Hepatocyte (in vitro differentiated cells): ENCODE measurements around the gene MYH6.

Experiments
- CTCF ChIP-seq: fragments of 200-600 bp; sonication (generic); IDR thresholded peaks from 2 replicates; pipeline ENCODE4 v1.5.1; 2016; ENCODE audit warnings: antibody characterized with exemption, mild to moderate bottlenecking; ENCODE audit not compliant: poor library complexity
- EZH2 ChIP-seq: fragments of 200-600 bp; sonication (generic); IDR thresholded peaks from 2 replicates; pipeline ENCODE4 v1.6.1; 2016; ENCODE audit warnings: antibody characterized with exemption, mild to moderate bottlenecking, borderline replicate concordance

- TF ChIP-seq CTCF = no peak
- TF ChIP-seq EZH2 = no peak
These were observed 22.1 kb upstream of the MYH6 start for GRCh38 chr14:23430016-23430722.
